Activated CD8-positive, alpha-beta memory T cell treated with anti-CD3 and anti-CD28 coated beads, Interleukin-2, amount 50 U/mL, for 1 hour (primary cell): ENCODE results near the gene PPA2.
"Not testable (repeated sequence)": the region's sequence is repeated elsewhere in the genome, so short reads cannot be mapped to it uniquely, and the experiment has no call there.

ENCODE experiments used
- DNase-seq: peaks from one replicate; pipeline ENCODE4 v3.0.0-alpha.2; 2020; ENCODE audit errors: extremely low read depth

The PPA2 gene

GRCh38 chr4:105458541-105458940 lies 15.3 kb downstream of the PPA2 start:
- DNase-seq = not testable (repeated sequence)

GRCh38 chr4:105458001-105458400 lies 15.9 kb downstream of the PPA2 start:
- no peak for DNase-seq

GRCh38 chr4:105455998-105456397 lies 17.9 kb downstream of the PPA2 start:
- no peak for DNase-seq

GRCh38 chr4:105455182-105455581 lies 18.7 kb downstream of the PPA2 start:
- DNase-seq = no peak

- no peak for DNase-seq
Observed at GRCh38 chr4:105453550-105454205, 20.2 kb downstream of the PPA2 start.

- DNase-seq = no peak
Observed at GRCh38 chr4:105451346-105451745, 22.5 kb downstream of the PPA2 start.

GRCh38 chr4:105440890-105441289 lies 33.0 kb downstream of the PPA2 start:
- no peak for DNase-seq

- no peak for DNase-seq
Observed at GRCh38 chr4:105437637-105438036, 36.2 kb downstream of the PPA2 start.

- no peak for DNase-seq
Observed at GRCh38 chr4:105436414-105436813, 37.4 kb downstream of the PPA2 start.

- no peak for DNase-seq
Observed at GRCh38 chr4:105434940-105435339, 38.9 kb downstream of the PPA2 start.

GRCh38 chr4:105433421-105433820 lies 40.4 kb downstream of the PPA2 start:
- no peak for DNase-seq

- no peak for DNase-seq
Observed at GRCh38 chr4:105432438-105432837, 41.4 kb downstream of the PPA2 start.

- no peak for DNase-seq
Observed at GRCh38 chr4:105430811-105431210, 43.1 kb downstream of the PPA2 start.

- no peak for DNase-seq
Observed at GRCh38 chr4:105426187-105426897, 47.5 kb downstream of the PPA2 start.

- no peak for DNase-seq
Observed at GRCh38 chr4:105422207-105422920, 51.5 kb downstream of the PPA2 start.

- DNase-seq = no peak
Observed at GRCh38 chr4:105417624-105418023, 56.2 kb downstream of the PPA2 start.

GRCh38 chr4:105415281-105415744 lies 58.5 kb downstream of the PPA2 start:
- no peak for DNase-seq

GRCh38 chr4:105414316-105414715 lies 59.5 kb downstream of the PPA2 start:
- DNase-seq = no peak

- not testable (repeated sequence) for DNase-seq
Observed at GRCh38 chr4:105409135-105409534, 64.7 kb downstream of the PPA2 start.

- no peak for DNase-seq
Observed at GRCh38 chr4:105400901-105401677, 72.8 kb downstream of the PPA2 start.

GRCh38 chr4:105399532-105400161 lies 74.2 kb downstream of the PPA2 start:
- no peak for DNase-seq
